GM12878 (cell line): ENCODE measurements around the gene OGFOD2. TPM values are rescaled to one million over a fixed set of nuclear protein-coding genes. Genes with fewer than 3 reads are reported as not detected.
A peak's percentile ranks its signal among the peaks of the same experiment; 100 is the strongest.

Experiments used
- CEBPB ChIP-seq, 2 experiments: fragments of 150-350 bp in 1 of 2; IDR thresholded peaks; 2 replicates each; pipeline ENCODE4 v1.6.1; 2012 to 2014; ENCODE audit warnings: low read depth in 2 of 2, low read length in 2 of 2, borderline replicate concordance in 1 of 2, inconsistent platforms in 1 of 2
- CREM ChIP-seq: IDR thresholded peaks from 2 replicates; pipeline ENCODE4 v1.6.1; 2014; ENCODE audit warnings: antibody characterized with exemption, low read depth
- FOS ChIP-seq: IDR thresholded peaks from 3 replicates; pipeline ENCODE4 v1.6.1; 2011; ENCODE audit warnings: borderline replicate concordance; ENCODE audit not compliant: insufficient read length; ENCODE audit errors: extremely low read depth
- JUNB ChIP-seq: IDR thresholded peaks from 2 replicates; pipeline ENCODE4 v1.6.1; 2016; ENCODE audit warnings: antibody characterized with exemption, mild to moderate bottlenecking
- NR2C1 ChIP-seq: fragments of 450-650 bp; IDR thresholded peaks from 2 replicates; pipeline ENCODE4 v1.6.1; 2017; ENCODE audit warnings: antibody characterized with exemption, mild to moderate bottlenecking, moderate library complexity
- POLR2A ChIP-seq: IDR thresholded peaks from 2 replicates; pipeline ENCODE4 v1.6.1; 2011; ENCODE audit warnings: low read depth, mild to moderate bottlenecking, low read length
- RFX5 ChIP-seq: IDR thresholded peaks from 2 replicates; pipeline ENCODE4 v1.6.1; 2011; ENCODE audit warnings: low read depth, low read length, improper control_type of control experiment
- SP1 ChIP-seq: IDR thresholded peaks from one replicate; pipeline ENCODE4 v1.6.1; 2011; ENCODE audit warnings: low read depth, low read length
- SUZ12 ChIP-seq: fragments of 200-600 bp; sonication (generic); IDR thresholded peaks from one replicate; pipeline ENCODE4 v1.6.1; 2018; ENCODE audit warnings: antibody characterized with exemption, mild to moderate bottlenecking; ENCODE audit not compliant: unreplicated experiment
- YY1 ChIP-seq: IDR thresholded peaks from 2 replicates; pipeline ENCODE4 v1.6.1; 2011; ENCODE audit warnings: low read depth, mild to moderate bottlenecking, low read length
- ZNF207 ChIP-seq: fragments of 450-650 bp; IDR thresholded peaks from 2 replicates; pipeline ENCODE4 v1.6.1; 2014; ENCODE audit warnings: antibody characterized with exemption, mild to moderate bottlenecking, borderline replicate concordance
- ZNF217 ChIP-seq: fragments of 450-650 bp; IDR thresholded peaks from 2 replicates; pipeline ENCODE4 v1.6.1; 2017; ENCODE audit warnings: antibody characterized with exemption, mild to moderate bottlenecking
- ZSCAN29 ChIP-seq: fragments of 450-650 bp; IDR thresholded peaks from 2 replicates; pipeline ENCODE4 v1.6.1; 2017; ENCODE audit warnings: mild to moderate bottlenecking, moderate library complexity
- polyA plus RNA-seq, 11 experiments: library from polyadenylated mRNA; depleted of rRNA in 4 of 11; unstranded in 6 of 11; stranded (reverse) in 5 of 11; fragments of >200 nt; fragmentation: Nextera tagmentation in 4 of 11; fragmentation: Illumina TruSeq in 1 of 11; extraction: Ambion mirVana in 4 of 11; extraction: Trizol in 1 of 11; gene quantifications; 1 replicate in 1 of 11; 2 replicates in 10 of 11; pipeline versions ENCODE4 v1.2.1 to v1.2.3, GENCODE V29; 2011 to 2016; ENCODE audit warnings: inconsistent platforms in 2 of 11, missing spikeins in 2 of 11, low read depth in 1 of 11
- total RNA-seq, 4 experiments: library from RNA; depleted of rRNA in 3 of 4; stranded (reverse); fragments of >200 nt in 3 of 4; fragmentation: Illumina TruSeq in 1 of 4; extraction: Trizol in 1 of 4; gene quantifications; 2 replicates each; pipeline versions ENCODE4 v1.2.1 to v1.2.3, GENCODE V29; 2013 to 2021
- TF ChIP-seq, protein P1 (sequence below): fragments of 150-350 bp; IDR thresholded peaks from 2 replicates; pipeline ENCODE4 v1.6.1; 2014; ENCODE audit warnings: mild to moderate bottlenecking, low read depth, low read length
- TF ChIP-seq, protein P2 (sequence below): fragments of 450-650 bp; IDR thresholded peaks from 2 replicates; pipeline ENCODE4 v1.6.1; 2017; ENCODE audit warnings: low read depth, mild to moderate bottlenecking, moderate library complexity
- TF ChIP-seq, protein P3 (sequence below): IDR thresholded peaks from 2 replicates; pipeline ENCODE4 v1.6.1; 2011; ENCODE audit warnings: low read depth, low read length, improper control_type of control experiment, borderline replicate concordance
- TF ChIP-seq, protein P4 (sequence below): IDR thresholded peaks from 2 replicates; pipeline ENCODE4 v1.6.1; 2012; ENCODE audit warnings: low read length, inconsistent platforms
- TF ChIP-seq, protein P5 (sequence below): IDR thresholded peaks from 2 replicates; pipeline ENCODE4 v1.6.1; 2011; ENCODE audit warnings: borderline replicate concordance, low read depth, mild to moderate bottlenecking, moderate library complexity, low read length; ENCODE audit not compliant: insufficient read depth, poor library complexity, severe bottlenecking
- TF ChIP-seq, protein P6 (sequence below): fragments of 150-350 bp; IDR thresholded peaks from 2 replicates; pipeline ENCODE4 v1.6.1; 2016; ENCODE audit warnings: low read depth, low read length

Gene OGFOD2
- total and polyA plus RNA-seq, 10 of the 15 experiments (the other 5 are each of a cell fraction or from before 2014, with no cell fraction given): 0.93 to 29.2 (median 16.3) TPM

DNA sequence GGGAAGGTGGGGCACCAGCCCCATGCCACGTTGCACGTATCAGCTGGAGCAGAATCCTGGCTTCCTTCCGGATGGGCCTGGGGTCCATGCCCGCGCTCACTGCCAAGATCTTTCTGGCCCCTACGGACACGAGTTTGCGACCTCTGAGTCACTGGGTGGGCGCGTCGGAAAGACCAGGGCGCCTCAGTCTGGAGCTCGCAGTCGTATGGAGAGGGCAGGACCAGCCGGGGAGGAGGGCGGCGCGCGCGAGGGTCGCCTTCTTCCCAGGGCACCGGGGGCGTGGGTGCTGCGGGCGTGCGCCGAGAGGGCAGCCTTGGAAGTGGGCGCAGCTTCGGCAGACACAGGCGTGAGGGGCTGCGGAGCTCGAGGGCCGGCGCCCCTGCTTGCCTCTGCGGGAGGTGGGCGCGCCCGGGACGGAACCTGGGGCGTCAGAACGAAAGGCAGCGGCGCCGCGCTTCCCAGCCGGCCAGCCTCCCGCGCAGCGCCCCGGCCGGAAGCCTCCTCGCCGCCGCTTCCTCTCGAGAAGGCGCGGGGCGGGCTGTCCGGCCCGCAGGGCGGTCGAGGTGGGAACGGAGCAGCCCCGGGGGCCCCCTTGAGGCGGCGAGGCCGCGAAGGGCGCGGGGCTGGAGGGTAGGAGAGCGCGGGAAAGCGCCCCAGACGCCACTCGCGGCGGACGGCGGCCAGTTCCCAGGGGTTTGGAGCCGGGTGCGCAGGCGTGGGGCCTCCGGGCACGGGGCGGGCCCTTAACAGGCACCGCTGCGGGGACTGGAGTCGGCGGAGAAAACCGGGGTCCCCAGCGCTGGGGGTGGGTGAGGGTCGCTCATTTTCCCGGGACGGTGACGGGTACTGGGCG is 5.4 kb downstream of the OGFOD2 start, which contains the start of gene ARL6IP4 (continued):
- TF ChIP-seq, protein P1, sequence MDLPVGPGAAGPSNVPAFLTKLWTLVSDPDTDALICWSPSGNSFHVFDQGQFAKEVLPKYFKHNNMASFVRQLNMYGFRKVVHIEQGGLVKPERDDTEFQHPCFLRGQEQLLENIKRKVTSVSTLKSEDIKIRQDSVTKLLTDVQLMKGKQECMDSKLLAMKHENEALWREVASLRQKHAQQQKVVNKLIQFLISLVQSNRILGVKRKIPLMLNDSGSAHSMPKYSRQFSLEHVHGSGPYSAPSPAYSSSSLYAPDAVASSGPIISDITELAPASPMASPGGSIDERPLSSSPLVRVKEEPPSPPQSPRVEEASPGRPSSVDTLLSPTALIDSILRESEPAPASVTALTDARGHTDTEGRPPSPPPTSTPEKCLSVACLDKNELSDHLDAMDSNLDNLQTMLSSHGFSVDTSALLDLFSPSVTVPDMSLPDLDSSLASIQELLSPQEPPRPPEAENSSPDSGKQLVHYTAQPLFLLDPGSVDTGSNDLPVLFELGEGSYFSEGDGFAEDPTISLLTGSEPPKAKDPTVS: no peak
- peak; percentile 80 for TF ChIP-seq YY1
- TF ChIP-seq CREM: no peak
- peak; percentile 78; the same call in 1 of the 2 replicates for TF ChIP-seq POLR2A
- TF ChIP-seq CEBPB (IDR thresholded peaks at IDR 0.05; ENCODE audit: borderline replicate concordance in 1 of 2, low read depth in 2 of 2, low read length in 2 of 2): no peak
- no peak for TF ChIP-seq ZNF217
- TF ChIP-seq, protein P2, sequence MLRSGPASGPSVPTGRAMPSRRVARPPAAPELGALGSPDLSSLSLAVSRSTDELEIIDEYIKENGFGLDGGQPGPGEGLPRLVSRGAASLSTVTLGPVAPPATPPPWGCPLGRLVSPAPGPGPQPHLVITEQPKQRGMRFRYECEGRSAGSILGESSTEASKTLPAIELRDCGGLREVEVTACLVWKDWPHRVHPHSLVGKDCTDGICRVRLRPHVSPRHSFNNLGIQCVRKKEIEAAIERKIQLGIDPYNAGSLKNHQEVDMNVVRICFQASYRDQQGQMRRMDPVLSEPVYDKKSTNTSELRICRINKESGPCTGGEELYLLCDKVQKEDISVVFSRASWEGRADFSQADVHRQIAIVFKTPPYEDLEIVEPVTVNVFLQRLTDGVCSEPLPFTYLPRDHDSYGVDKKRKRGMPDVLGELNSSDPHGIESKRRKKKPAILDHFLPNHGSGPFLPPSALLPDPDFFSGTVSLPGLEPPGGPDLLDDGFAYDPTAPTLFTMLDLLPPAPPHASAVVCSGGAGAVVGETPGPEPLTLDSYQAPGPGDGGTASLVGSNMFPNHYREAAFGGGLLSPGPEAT: no peak
- TF ChIP-seq, protein P3, sequence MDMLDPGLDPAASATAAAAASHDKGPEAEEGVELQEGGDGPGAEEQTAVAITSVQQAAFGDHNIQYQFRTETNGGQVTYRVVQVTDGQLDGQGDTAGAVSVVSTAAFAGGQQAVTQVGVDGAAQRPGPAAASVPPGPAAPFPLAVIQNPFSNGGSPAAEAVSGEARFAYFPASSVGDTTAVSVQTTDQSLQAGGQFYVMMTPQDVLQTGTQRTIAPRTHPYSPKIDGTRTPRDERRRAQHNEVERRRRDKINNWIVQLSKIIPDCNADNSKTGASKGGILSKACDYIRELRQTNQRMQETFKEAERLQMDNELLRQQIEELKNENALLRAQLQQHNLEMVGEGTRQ: no peak
- TF ChIP-seq ZSCAN29: peak; percentile 67; the same call in 1 of the 2 replicates
- TF ChIP-seq, protein P4, sequence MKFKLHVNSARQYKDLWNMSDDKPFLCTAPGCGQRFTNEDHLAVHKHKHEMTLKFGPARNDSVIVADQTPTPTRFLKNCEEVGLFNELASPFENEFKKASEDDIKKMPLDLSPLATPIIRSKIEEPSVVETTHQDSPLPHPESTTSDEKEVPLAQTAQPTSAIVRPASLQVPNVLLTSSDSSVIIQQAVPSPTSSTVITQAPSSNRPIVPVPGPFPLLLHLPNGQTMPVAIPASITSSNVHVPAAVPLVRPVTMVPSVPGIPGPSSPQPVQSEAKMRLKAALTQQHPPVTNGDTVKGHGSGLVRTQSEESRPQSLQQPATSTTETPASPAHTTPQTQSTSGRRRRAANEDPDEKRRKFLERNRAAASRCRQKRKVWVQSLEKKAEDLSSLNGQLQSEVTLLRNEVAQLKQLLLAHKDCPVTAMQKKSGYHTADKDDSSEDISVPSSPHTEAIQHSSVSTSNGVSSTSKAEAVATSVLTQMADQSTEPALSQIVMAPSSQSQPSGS: no peak
- TF ChIP-seq SP1: peak; percentile 42
- peak; percentile 50; the same call in 1 of the 2 replicates for TF ChIP-seq ZNF207
- TF ChIP-seq JUNB: no peak
- TF ChIP-seq SUZ12: no peak
- TF ChIP-seq, protein P5, sequence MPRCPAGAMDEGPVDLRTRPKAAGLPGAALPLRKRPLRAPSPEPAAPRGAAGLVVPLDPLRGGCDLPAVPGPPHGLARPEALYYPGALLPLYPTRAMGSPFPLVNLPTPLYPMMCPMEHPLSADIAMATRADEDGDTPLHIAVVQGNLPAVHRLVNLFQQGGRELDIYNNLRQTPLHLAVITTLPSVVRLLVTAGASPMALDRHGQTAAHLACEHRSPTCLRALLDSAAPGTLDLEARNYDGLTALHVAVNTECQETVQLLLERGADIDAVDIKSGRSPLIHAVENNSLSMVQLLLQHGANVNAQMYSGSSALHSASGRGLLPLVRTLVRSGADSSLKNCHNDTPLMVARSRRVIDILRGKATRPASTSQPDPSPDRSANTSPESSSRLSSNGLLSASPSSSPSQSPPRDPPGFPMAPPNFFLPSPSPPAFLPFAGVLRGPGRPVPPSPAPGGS: no peak
- TF ChIP-seq RFX5: no peak
- no peak for TF ChIP-seq FOS
- peak; percentile 58; the same call in 1 of the 2 replicates for TF ChIP-seq NR2C1
- TF ChIP-seq, protein P6, sequence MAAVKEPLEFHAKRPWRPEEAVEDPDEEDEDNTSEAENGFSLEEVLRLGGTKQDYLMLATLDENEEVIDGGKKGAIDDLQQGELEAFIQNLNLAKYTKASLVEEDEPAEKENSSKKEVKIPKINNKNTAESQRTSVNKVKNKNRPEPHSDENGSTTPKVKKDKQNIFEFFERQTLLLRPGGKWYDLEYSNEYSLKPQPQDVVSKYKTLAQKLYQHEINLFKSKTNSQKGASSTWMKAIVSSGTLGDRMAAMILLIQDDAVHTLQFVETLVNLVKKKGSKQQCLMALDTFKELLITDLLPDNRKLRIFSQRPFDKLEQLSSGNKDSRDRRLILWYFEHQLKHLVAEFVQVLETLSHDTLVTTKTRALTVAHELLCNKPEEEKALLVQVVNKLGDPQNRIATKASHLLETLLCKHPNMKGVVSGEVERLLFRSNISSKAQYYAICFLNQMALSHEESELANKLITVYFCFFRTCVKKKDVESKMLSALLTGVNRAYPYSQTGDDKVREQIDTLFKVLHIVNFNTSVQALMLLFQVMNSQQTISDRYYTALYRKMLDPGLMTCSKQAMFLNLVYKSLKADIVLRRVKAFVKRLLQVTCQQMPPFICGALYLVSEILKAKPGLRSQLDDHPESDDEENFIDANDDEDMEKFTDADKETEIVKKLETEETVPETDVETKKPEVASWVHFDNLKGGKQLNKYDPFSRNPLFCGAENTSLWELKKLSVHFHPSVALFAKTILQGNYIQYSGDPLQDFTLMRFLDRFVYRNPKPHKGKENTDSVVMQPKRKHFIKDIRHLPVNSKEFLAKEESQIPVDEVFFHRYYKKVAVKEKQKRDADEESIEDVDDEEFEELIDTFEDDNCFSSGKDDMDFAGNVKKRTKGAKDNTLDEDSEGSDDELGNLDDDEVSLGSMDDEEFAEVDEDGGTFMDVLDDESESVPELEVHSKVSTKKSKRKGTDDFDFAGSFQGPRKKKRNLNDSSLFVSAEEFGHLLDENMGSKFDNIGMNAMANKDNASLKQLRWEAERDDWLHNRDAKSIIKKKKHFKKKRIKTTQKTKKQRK: no peak
